Measurements from ENCODE around the gene NAV2. TPM values are rescaled to one million over a fixed set of nuclear protein-coding genes. Genes with fewer than 3 reads are reported as not detected.

Gene NAV2
- total RNA-seq, 4 donors from 2014 or later: 9.6 to 40.0 (median 23.1) TPM

GRCh38 chr11:20134991-20135736, 422.5 kb downstream of the NAV2 start:
- Histone ChIP-seq H3K4me1 (peaks cover 0 to 14% (median 3%) of the 10 kb centered on the region in 4 donors), H3K9me3 (no peaks in the 10 kb centered on the region), H3K27ac (no peak overlapping the region), H3K4me3 (no peak overlapping the region), H3K27me3 (peaks cover 22% of the 10 kb centered on the region), H3K36me3 (no peaks in the 10 kb centered on the region)
- in situ Hi-C loops (cut with MboI; ENCODE audit: low pct_ligation_motif_present in 1 of 4, low pct_unique_long_range_greater_than_20kb in 1 of 4, low sequenced_read_pairs in 3 of 4) (loop anchor here in 2 of 4 donors (25.0 kb wide), 2 partner anchors 173 to 477 kb away; no protein-coding TSS in a partner anchor), intact Hi-C loops (cut with DNase I; ENCODE audit: low total_unique reads) (loop anchor here (5.0 kb wide), 1 partner anchor 578 kb away; no protein-coding TSS in a partner anchor)
- WGBS, 2 donors (ENCODE audit: low coverage in 1 of 2): 66 to 75% methylated on average over 5 of the region's 5 CpGs
- no peak for DNase-seq
- TF ChIP-seq EP300 (IDR thresholded peaks at IDR 0.05; ENCODE audit: low read depth) (no peak), POLR2A (IDR thresholded peaks at IDR 0.05) (no peak), POLR2AphosphoS5 (IDR thresholded peaks at IDR 0.05) (no peak), CTCF (IDR thresholded peaks at IDR 0.05) (no peak)

GRCh38 chr11:20137637-20138036, 425.0 kb downstream of the NAV2 start:
- Histone ChIP-seq H3K4me1 (peaks cover 0 to 3% (median 0%) of the 10 kb centered on the region in 4 donors), H3K27ac (no peak overlapping the region), H3K9me3 (no peaks in the 10 kb centered on the region), H3K27me3 (peaks cover 24% of the 10 kb centered on the region), H3K4me3 (no peak overlapping the region), H3K36me3 (no peaks in the 10 kb centered on the region)
- DNase-seq: no peak
- intact Hi-C loops (cut with DNase I; ENCODE audit: low total_unique reads): no loop called here
- no peak for TF ChIP-seq POLR2A (IDR thresholded peaks at IDR 0.05)
- TF ChIP-seq POLR2AphosphoS5 (IDR thresholded peaks at IDR 0.05): no peak
- no peak for TF ChIP-seq CTCF (IDR thresholded peaks at IDR 0.05)
- no peak for TF ChIP-seq EP300 (IDR thresholded peaks at IDR 0.05; ENCODE audit: low read depth)
- in situ Hi-C loops (cut with MboI; ENCODE audit: low pct_ligation_motif_present in 1 of 4, low pct_unique_long_range_greater_than_20kb in 1 of 4, low sequenced_read_pairs in 3 of 4): loop anchor here in 2 of 4 donors (25.0 kb wide), 2 partner anchors 175 to 475 kb away; no protein-coding TSS in a partner anchor

GRCh38 chr11:20138707-20139106, 426.1 kb downstream of the NAV2 start:
- no peaks in the 10 kb centered on the region for H3K36me3 ChIP-seq
- in situ Hi-C loops (cut with MboI; ENCODE audit: low pct_ligation_motif_present in 1 of 4, low pct_unique_long_range_greater_than_20kb in 1 of 4, low sequenced_read_pairs in 3 of 4): loop anchor here in 2 of 4 donors (25.0 kb wide), 2 partner anchors 176 to 474 kb away; no protein-coding TSS in a partner anchor
- no peaks in the 10 kb centered on the region for H3K9me3 ChIP-seq
- DNase-seq: no peak
- H3K27ac ChIP-seq: no peak overlapping the region
- no peak for TF ChIP-seq EP300 (IDR thresholded peaks at IDR 0.05; ENCODE audit: low read depth)
- no peak for TF ChIP-seq POLR2A (IDR thresholded peaks at IDR 0.05)
- TF ChIP-seq CTCF (IDR thresholded peaks at IDR 0.05): no peak
- no peak for TF ChIP-seq POLR2AphosphoS5 (IDR thresholded peaks at IDR 0.05)
- no peaks in the 10 kb centered on the region for H3K4me1 ChIP-seq
- peaks cover 15% of the 10 kb centered on the region for H3K27me3 ChIP-seq
- intact Hi-C loops (cut with DNase I; ENCODE audit: low total_unique reads): no loop called here
- no peak overlapping the region for H3K4me3 ChIP-seq
- WGBS, 2 donors (ENCODE audit: low coverage in 1 of 2): 83 to 86% methylated on average over 3 to 4 of the region's 4 CpGs

GRCh38 chr11:20154381-20154780, 441.7 kb downstream of the NAV2 start:
- Histone ChIP-seq H3K9me3 (no peaks in the 10 kb centered on the region), H3K4me1 (peaks cover 0 to 18% (median 14%) of the 10 kb centered on the region in 4 donors), H3K36me3 (no peaks in the 10 kb centered on the region), H3K27me3 (peaks cover 72% of the 10 kb centered on the region), H3K4me3 (no peak overlapping the region), H3K27ac (no peak overlapping the region)
- no peak for TF ChIP-seq EP300 (IDR thresholded peaks at IDR 0.05; ENCODE audit: low read depth)
- TF ChIP-seq POLR2A (IDR thresholded peaks at IDR 0.05): no peak
- no peak for TF ChIP-seq POLR2AphosphoS5 (IDR thresholded peaks at IDR 0.05)
- no peak for TF ChIP-seq CTCF (IDR thresholded peaks at IDR 0.05)
- 80% methylated on average over 1 of the region's 1 CpG; no CpG with 5 or more reads in 1 of the 2 donors for WGBS, 2 donors (ENCODE audit: low coverage in 1 of 2)
- no peak for DNase-seq
- intact Hi-C loops (cut with DNase I; ENCODE audit: low total_unique reads) (no loop called here), in situ Hi-C loops (cut with MboI; ENCODE audit: low pct_ligation_motif_present in 1 of 4, low pct_unique_long_range_greater_than_20kb in 1 of 4, low sequenced_read_pairs in 3 of 4) (no loop called here)

Measured in transverse colon (tissue), 4 donors.